GM23338 (cell line): ENCODE measurements around the gene ARHGDIA. TPM values are rescaled to one million over a fixed set of nuclear protein-coding genes. Genes with fewer than 3 reads are reported as not detected.

Experiments
- ATAC-seq: fragments of 200-7000 bp; cut with Tn5 transposase; 3 replicates; pipeline ENCODE4 v1.9.1; 2020
- DNase-seq: peaks from one replicate; pipeline ENCODE4 v3.0.0-alpha.2; 2015; ENCODE audit warnings: low spot score
- H2AFZ ChIP-seq: fragments of 200-600 bp; sonication (generic); 2 replicates; pipeline ENCODE4 v1.8.0; 2016; ENCODE audit warnings: antibody characterized with exemption, mild to moderate bottlenecking, moderate library complexity
- H3F3A ChIP-seq: fragments of 200-600 bp; sonication (generic); replicated peaks from 2 replicates; pipeline ENCODE4 v1.8.0; 2017; ENCODE audit warnings: antibody characterized with exemption, mixed run types, low read depth
- H3K27ac ChIP-seq: fragments of 200-600 bp; sonication (generic); 2 replicates; pipeline ENCODE4 v1.6.1; 2016; ENCODE audit warnings: low read depth
- H3K27me3 ChIP-seq: fragments of 200-600 bp; sonication (generic); 2 replicates; pipeline ENCODE4 v1.8.0; 2016; ENCODE audit warnings: mild to moderate bottlenecking, mixed run types, moderate library complexity; ENCODE audit not compliant: insufficient read depth
- H3K36me3 ChIP-seq: fragments of 200-600 bp; sonication (generic); 2 replicates; pipeline ENCODE4 v1.8.0; 2016; ENCODE audit warnings: mild to moderate bottlenecking; ENCODE audit not compliant: insufficient read depth
- H3K4me1 ChIP-seq: fragments of 200-600 bp; sonication (generic); 2 replicates; pipeline ENCODE4 v1.8.0; 2016; ENCODE audit warnings: mild to moderate bottlenecking, moderate library complexity; ENCODE audit not compliant: insufficient read depth
- H3K4me2 ChIP-seq: fragments of 200-600 bp; sonication (generic); 2 replicates; pipeline ENCODE4 v1.7.1; 2017; ENCODE audit warnings: mixed run types
- H3K4me3 ChIP-seq: fragments of 200-600 bp; sonication (generic); 2 replicates; pipeline ENCODE4 v1.6.1; 2016; ENCODE audit warnings: mixed run types
- H3K79me2 ChIP-seq: fragments of 200-600 bp; sonication (generic); replicated peaks from 2 replicates; pipeline ENCODE4 v1.8.0; 2017; ENCODE audit warnings: mild to moderate bottlenecking; ENCODE audit not compliant: insufficient read depth
- H3K9me2 ChIP-seq: fragments of 200-600 bp; sonication (generic); 2 replicates; pipeline ENCODE4 v1.8.0; 2017; ENCODE audit not compliant: insufficient read depth
- H4K20me1 ChIP-seq: fragments of 200-600 bp; sonication (generic); replicated peaks from 2 replicates; pipeline ENCODE4 v1.8.0; 2017; ENCODE audit warnings: mild to moderate bottlenecking; ENCODE audit not compliant: insufficient read depth
- H3K27ac Mint-ChIP-seq: 2 replicates; pipeline ENCODE4 v1.8.0; 2020; ENCODE audit warnings: inconsistent platforms, mild to moderate bottlenecking, moderate library complexity, mixed read lengths
- H3K27me3 Mint-ChIP-seq: 3 replicates; pipeline ENCODE4 v1.8.0; 2022; ENCODE audit warnings: low read depth, mild to moderate bottlenecking, moderate library complexity, mixed read lengths, inconsistent platforms; ENCODE audit not compliant: insufficient read depth, poor library complexity
- H3K36me3 Mint-ChIP-seq: 3 replicates; pipeline ENCODE4 v1.8.0; 2021; ENCODE audit warnings: low read depth, mild to moderate bottlenecking, inconsistent platforms, moderate library complexity, mixed read lengths
- H3K4me1 Mint-ChIP-seq: 3 replicates; pipeline ENCODE4 v1.8.0; 2020; ENCODE audit warnings: mild to moderate bottlenecking, inconsistent platforms, mixed read lengths
- H3K4me3 Mint-ChIP-seq: 3 replicates; pipeline ENCODE4 v1.8.0; 2021; ENCODE audit warnings: moderate library complexity, mild to moderate bottlenecking, inconsistent platforms, mixed read lengths
- H3K9me3 Mint-ChIP-seq: 3 replicates; pipeline ENCODE4 v1.8.0; 2020; ENCODE audit warnings: moderate library complexity, mild to moderate bottlenecking, inconsistent platforms, mixed read lengths
- CREB1 ChIP-seq: fragments of 250-450 bp; sonication (Bioruptor Pico); IDR thresholded peaks from 2 replicates; pipeline ENCODE4 v1.5.0; 2020; ENCODE audit warnings: low read depth, mild to moderate bottlenecking, moderate library complexity
- EZH2 ChIP-seq: fragments of 200-600 bp; sonication (generic); IDR thresholded peaks from one replicate; pipeline ENCODE4 v1.8.0; 2017; ENCODE audit warnings: antibody characterized with exemption, mild to moderate bottlenecking, low read depth; ENCODE audit not compliant: unreplicated experiment
- EZH2phosphoT487 ChIP-seq: fragments of 200-600 bp; sonication (generic); IDR thresholded peaks from one replicate; pipeline ENCODE4 v1.8.1; 2018; ENCODE audit warnings: antibody characterized with exemption; ENCODE audit not compliant: unreplicated experiment
- JUNB ChIP-seq: IDR thresholded peaks from one replicate; pipeline ENCODE4 v1.6.1; 2016; ENCODE audit warnings: antibody characterized with exemption; ENCODE audit not compliant: unreplicated experiment
- NANOG ChIP-seq: IDR thresholded peaks from 2 replicates; pipeline ENCODE4 v1.6.1; 2016; ENCODE audit warnings: antibody characterized with exemption, borderline replicate concordance
- STAT1 ChIP-seq: IDR thresholded peaks from one replicate; pipeline ENCODE4 v1.6.1; 2016; ENCODE audit warnings: antibody characterized with exemption; ENCODE audit not compliant: unreplicated experiment
- ZNF114 ChIP-seq: fragments of 250-450 bp; sonication (Bioruptor Pico); IDR thresholded peaks from 2 replicates; pipeline ENCODE4 v1.5.0; 2020; ENCODE audit warnings: mild to moderate bottlenecking, moderate library complexity
- ZNF462 ChIP-seq: fragments of 250-450 bp; sonication (Bioruptor Pico); IDR thresholded peaks from 2 replicates; pipeline ENCODE4 v1.5.0; 2020; ENCODE audit warnings: mild to moderate bottlenecking, moderate library complexity
- polyA plus RNA-seq: library from polyadenylated mRNA; unstranded; fragments of >200 nt; fragmentation: Nextera tagmentation; extraction: Ambion mirVana; gene quantifications from 2 replicates; pipeline ENCODE4 v1.2.1, GENCODE V29; 2016
- total RNA-seq: library from RNA; depleted of rRNA; stranded (reverse); fragments of >200 nt; shearing (Covaris generic); gene quantifications from 2 replicates; pipeline ENCODE4 v1.2.3, GENCODE V29; 2014
- TF ChIP-seq, protein P1 (sequence below): IDR thresholded peaks from one replicate; pipeline ENCODE4 v1.6.1; 2018; ENCODE audit warnings: antibody characterized with exemption; ENCODE audit not compliant: unreplicated experiment
- TF ChIP-seq, protein P2 (sequence below), 2 experiments: fragments of 200-600 bp in 1 of 2; sonication (generic) in 1 of 2; conservative IDR thresholded peaks; 2 replicates each; pipeline versions ENCODE4 v1.5.1 to v1.6.1; 2016 to 2017; ENCODE audit warnings: antibody characterized with exemption in 2 of 2, low read depth in 2 of 2, mild to moderate bottlenecking in 2 of 2, moderate library complexity in 1 of 2
- TF ChIP-seq, protein P3 (sequence below): IDR thresholded peaks from 2 replicates; pipeline ENCODE4 v1.6.1; 2016; ENCODE audit warnings: antibody characterized with exemption

Gene ARHGDIA
- total and polyA plus RNA-seq, 2 experiments from 2014 or later, result 125 to 140 TPM

DNA sequence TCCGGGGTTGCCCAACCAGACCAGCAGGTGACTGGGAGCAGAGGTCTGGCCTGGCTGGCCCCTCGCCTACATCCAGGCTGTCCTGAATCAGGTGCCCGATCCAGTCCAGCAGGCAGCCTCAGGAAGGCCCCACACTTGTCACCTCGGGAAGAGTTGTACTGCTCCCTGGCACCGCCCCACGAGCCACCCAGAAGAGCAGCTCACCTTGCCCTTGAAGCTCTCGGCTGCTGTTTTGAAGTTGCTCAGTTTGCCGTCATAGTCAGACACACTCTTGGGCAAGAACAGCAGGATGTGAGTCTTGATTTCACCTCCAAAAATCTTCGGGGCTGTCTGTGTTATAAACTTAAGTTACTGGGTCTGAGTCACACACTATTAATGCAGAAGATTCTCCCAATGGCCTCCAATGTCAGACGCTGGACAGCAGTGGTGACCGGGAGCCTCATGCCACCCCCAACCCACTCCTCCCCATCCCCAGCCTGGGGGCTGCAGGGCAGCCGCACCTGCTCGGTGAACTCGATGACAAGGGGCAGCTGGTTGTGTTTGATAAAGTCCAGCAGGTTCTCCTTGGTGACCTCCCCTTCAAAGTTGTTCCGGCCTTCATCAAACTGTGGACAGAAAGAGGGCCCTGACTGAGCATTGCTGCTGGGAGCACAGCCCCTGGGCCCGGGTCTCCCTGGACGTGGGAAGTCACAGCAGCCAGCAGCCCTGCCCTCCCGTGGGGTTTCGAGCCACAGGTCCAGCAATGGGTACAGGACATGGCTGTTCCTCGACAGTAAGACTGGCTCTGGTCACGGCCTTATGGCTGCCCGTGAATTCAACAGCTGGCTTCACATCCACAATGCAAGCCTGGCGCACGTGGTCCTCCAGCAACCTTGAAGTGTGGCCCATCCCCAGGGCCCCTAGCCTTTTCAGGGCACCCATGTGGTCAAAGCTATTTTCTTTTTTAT lies 24.1 kb downstream of the ARHGDIA start:
- no peak overlapping the region for H2AFZ ChIP-seq
- ATAC-seq (no peak), DNase-seq (no peak)
- H3K4me2 ChIP-seq, result no peak overlapping the region
- H3K36me3 ChIP-seq, result peaks cover 7% of the 10 kb centered on the region; the same call in 1 of the 2 replicates
- H3K9me2 ChIP-seq, result no peaks in the 10 kb centered on the region
- no peak for TF ChIP-seq NANOG
- no peak for TF ChIP-seq JUNB
- no peak for TF ChIP-seq EZH2
- no peak for TF ChIP-seq EZH2phosphoT487
- no peak for TF ChIP-seq ZNF114 (CRISPR knock-in tag)
- no peak for TF ChIP-seq STAT1
- TF ChIP-seq, protein P1, sequence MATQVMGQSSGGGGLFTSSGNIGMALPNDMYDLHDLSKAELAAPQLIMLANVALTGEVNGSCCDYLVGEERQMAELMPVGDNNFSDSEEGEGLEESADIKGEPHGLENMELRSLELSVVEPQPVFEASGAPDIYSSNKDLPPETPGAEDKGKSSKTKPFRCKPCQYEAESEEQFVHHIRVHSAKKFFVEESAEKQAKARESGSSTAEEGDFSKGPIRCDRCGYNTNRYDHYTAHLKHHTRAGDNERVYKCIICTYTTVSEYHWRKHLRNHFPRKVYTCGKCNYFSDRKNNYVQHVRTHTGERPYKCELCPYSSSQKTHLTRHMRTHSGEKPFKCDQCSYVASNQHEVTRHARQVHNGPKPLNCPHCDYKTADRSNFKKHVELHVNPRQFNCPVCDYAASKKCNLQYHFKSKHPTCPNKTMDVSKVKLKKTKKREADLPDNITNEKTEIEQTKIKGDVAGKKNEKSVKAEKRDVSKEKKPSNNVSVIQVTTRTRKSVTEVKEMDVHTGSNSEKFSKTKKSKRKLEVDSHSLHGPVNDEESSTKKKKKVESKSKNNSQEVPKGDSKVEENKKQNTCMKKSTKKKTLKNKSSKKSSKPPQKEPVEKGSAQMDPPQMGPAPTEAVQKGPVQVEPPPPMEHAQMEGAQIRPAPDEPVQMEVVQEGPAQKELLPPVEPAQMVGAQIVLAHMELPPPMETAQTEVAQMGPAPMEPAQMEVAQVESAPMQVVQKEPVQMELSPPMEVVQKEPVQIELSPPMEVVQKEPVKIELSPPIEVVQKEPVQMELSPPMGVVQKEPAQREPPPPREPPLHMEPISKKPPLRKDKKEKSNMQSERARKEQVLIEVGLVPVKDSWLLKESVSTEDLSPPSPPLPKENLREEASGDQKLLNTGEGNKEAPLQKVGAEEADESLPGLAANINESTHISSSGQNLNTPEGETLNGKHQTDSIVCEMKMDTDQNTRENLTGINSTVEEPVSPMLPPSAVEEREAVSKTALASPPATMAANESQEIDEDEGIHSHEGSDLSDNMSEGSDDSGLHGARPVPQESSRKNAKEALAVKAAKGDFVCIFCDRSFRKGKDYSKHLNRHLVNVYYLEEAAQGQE, result no peak
- no peak for TF ChIP-seq ZNF462
- TF ChIP-seq CREB1, result no peak
- TF ChIP-seq, protein P2, sequence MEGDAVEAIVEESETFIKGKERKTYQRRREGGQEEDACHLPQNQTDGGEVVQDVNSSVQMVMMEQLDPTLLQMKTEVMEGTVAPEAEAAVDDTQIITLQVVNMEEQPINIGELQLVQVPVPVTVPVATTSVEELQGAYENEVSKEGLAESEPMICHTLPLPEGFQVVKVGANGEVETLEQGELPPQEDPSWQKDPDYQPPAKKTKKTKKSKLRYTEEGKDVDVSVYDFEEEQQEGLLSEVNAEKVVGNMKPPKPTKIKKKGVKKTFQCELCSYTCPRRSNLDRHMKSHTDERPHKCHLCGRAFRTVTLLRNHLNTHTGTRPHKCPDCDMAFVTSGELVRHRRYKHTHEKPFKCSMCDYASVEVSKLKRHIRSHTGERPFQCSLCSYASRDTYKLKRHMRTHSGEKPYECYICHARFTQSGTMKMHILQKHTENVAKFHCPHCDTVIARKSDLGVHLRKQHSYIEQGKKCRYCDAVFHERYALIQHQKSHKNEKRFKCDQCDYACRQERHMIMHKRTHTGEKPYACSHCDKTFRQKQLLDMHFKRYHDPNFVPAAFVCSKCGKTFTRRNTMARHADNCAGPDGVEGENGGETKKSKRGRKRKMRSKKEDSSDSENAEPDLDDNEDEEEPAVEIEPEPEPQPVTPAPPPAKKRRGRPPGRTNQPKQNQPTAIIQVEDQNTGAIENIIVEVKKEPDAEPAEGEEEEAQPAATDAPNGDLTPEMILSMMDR (conservative IDR thresholded peaks at IDR 0.05; ENCODE audit: low read depth in 2 of 2), result no peak
- TF ChIP-seq, protein P3, sequence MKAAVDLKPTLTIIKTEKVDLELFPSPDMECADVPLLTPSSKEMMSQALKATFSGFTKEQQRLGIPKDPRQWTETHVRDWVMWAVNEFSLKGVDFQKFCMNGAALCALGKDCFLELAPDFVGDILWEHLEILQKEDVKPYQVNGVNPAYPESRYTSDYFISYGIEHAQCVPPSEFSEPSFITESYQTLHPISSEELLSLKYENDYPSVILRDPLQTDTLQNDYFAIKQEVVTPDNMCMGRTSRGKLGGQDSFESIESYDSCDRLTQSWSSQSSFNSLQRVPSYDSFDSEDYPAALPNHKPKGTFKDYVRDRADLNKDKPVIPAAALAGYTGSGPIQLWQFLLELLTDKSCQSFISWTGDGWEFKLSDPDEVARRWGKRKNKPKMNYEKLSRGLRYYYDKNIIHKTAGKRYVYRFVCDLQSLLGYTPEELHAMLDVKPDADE, result no peak
- no peak overlapping the region for H3K27ac ChIP-seq
- H3K27me3 ChIP-seq, result no peaks in the 10 kb centered on the region
- peaks cover 6% of the 10 kb centered on the region; the same call in 1 of the 2 replicates for H4K20me1 ChIP-seq
- H3K79me2 ChIP-seq, result 0 out of 2 replicates have a peak, but pooled peaks cover 4% of the 10 kb centered on the region
- H3K27ac Mint-ChIP-seq, result no peak overlapping the region
- no peak overlapping the region for H3K4me3 ChIP-seq
- no peaks in the 10 kb centered on the region for H3K9me3 Mint-ChIP-seq
- H3K4me1 Mint-ChIP-seq, result no peaks in the 10 kb centered on the region; the same call in 2 of the 3 replicates
- H3K27me3 Mint-ChIP-seq, result peaks cover 2% of the 10 kb centered on the region
- H3K4me1 ChIP-seq, result no peaks in the 10 kb centered on the region
- H3K36me3 Mint-ChIP-seq, result peaks cover 45% of the 10 kb centered on the region
- peaks cover 8% of the 10 kb centered on the region; the same call in 1 of the 2 replicates for H3F3A ChIP-seq
- H3K4me3 Mint-ChIP-seq, result no peak overlapping the region
